OCI-M2 (cell line): ENCODE results near the gene ESYT2.

Source experiments
- DNase-seq: peaks from one replicate; lab custom pipeline; 2025; ENCODE audit not compliant: unreplicated experiment; lab: John Stamatoyannopoulos, UW

Gene ESYT2

GRCh38 chr7:158745057-158745715, 84.1 kb downstream of the ESYT2 start:
- no peak for DNase-seq

GRCh38 chr7:158744070-158744469, 85.2 kb downstream of the ESYT2 start:
- DNase-seq: no peak

- DNase-seq: no peak
Observed at GRCh38 chr7:158743219-158743618, 86.1 kb downstream of the ESYT2 start.

GRCh38 chr7:158742065-158742821, 87.1 kb downstream of the ESYT2 start:
- DNase-seq: no peak

GRCh38 chr7:158741294-158741666, 88.0 kb downstream of the ESYT2 start:
- no peak for DNase-seq

GRCh38 chr7:158740657-158741293, 88.5 kb downstream of the ESYT2 start:
- no peak for DNase-seq

- DNase-seq: no peak
Observed at GRCh38 chr7:158740013-158740656, 89.2 kb downstream of the ESYT2 start.

GRCh38 chr7:158738841-158739240, 90.5 kb downstream of the ESYT2 start:
- no peak for DNase-seq

- DNase-seq: no peak
Observed at GRCh38 chr7:158737064-158737695, 92.1 kb downstream of the ESYT2 start.

- no peak for DNase-seq
Observed at GRCh38 chr7:158735935-158736334, 93.4 kb downstream of the ESYT2 start.

GRCh38 chr7:158734861-158735260, 94.4 kb downstream of the ESYT2 start:
- no peak for DNase-seq

GRCh38 chr7:158733775-158734494, 95.4 kb downstream of the ESYT2 start:
- DNase-seq: no peak

GRCh38 chr7:158733220-158733519, 96.1 kb downstream of the ESYT2 start:
- DNase-seq: no peak

GRCh38 chr7:158732494-158733219, 96.7 kb downstream of the ESYT2 start:
- no peak for DNase-seq

- DNase-seq: no peak
Observed at GRCh38 chr7:158731761-158732160, 97.5 kb downstream of the ESYT2 start.

GRCh38 chr7:158730383-158731346, 98.6 kb downstream of the ESYT2 start:
- no peak for DNase-seq

GRCh38 chr7:158729646-158730382, 99.5 kb downstream of the ESYT2 start:
- DNase-seq: no peak

- DNase-seq: no peak
Observed at GRCh38 chr7:158728911-158729645, 100.2 kb downstream of the ESYT2 start.
